Smooth muscle cell (in vitro differentiated cells): ENCODE measurements around the gene CHST8. TPM values are rescaled to one million over a fixed set of nuclear protein-coding genes. Genes with fewer than 3 reads are reported as not detected.

Experiments
- DNase-seq: peaks from one replicate; lab custom pipeline; 2025; ENCODE audit not compliant: unreplicated experiment; lab: John Stamatoyannopoulos, UW
- H2AFZ ChIP-seq: fragments of 200-600 bp; sonication (generic); 2 replicates; pipeline ENCODE4 v1.6.0; 2016; ENCODE audit warnings: antibody characterized with exemption, low read depth, mild to moderate bottlenecking
- H3F3A ChIP-seq: fragments of 200-600 bp; sonication (generic); 2 replicates; pipeline ENCODE4 v1.6.0; 2017; ENCODE audit warnings: antibody characterized with exemption, low read depth
- H3K27ac ChIP-seq: fragments of 200-600 bp; sonication (generic); 2 replicates; pipeline ENCODE4 v1.5.1; 2016; ENCODE audit warnings: low read depth, mild to moderate bottlenecking
- H3K27me3 ChIP-seq: fragments of 200-600 bp; sonication (generic); 2 replicates; pipeline ENCODE4 v1.6.1; 2016; ENCODE audit warnings: low read depth, mild to moderate bottlenecking
- H3K36me3 ChIP-seq: fragments of 200-600 bp; sonication (generic); 2 replicates; pipeline ENCODE4 v1.5.1; 2016; ENCODE audit warnings: low read depth
- H3K4me1 ChIP-seq: fragments of 200-600 bp; sonication (generic); 2 replicates; pipeline ENCODE4 v1.5.1; 2016; ENCODE audit warnings: low read depth
- H3K4me2 ChIP-seq: fragments of 200-600 bp; sonication (generic); 2 replicates; pipeline ENCODE4 v1.6.0; 2016; ENCODE audit warnings: mild to moderate bottlenecking
- H3K4me3 ChIP-seq: fragments of 200-600 bp; sonication (generic); 2 replicates; pipeline ENCODE4 v1.5.1; 2016; ENCODE audit warnings: mild to moderate bottlenecking
- H3K79me2 ChIP-seq: fragments of 200-600 bp; sonication (generic); 2 replicates; pipeline ENCODE4 v1.6.0; 2016; ENCODE audit warnings: low read depth, mild to moderate bottlenecking
- H3K9ac ChIP-seq: fragments of 200-600 bp; sonication (generic); 2 replicates; pipeline ENCODE4 v1.6.0; 2016; ENCODE audit warnings: low read depth
- H3K9me3 ChIP-seq: fragments of 200-600 bp; sonication (generic); replicated peaks from 2 replicates; pipeline ENCODE4 v1.5.1; 2016; ENCODE audit warnings: low read depth
- H4K20me1 ChIP-seq: fragments of 200-600 bp; sonication (generic); 2 replicates; pipeline ENCODE4 v1.6.0; 2016; ENCODE audit warnings: low read depth
- WGBS: methylation state at CpG from one replicate; pipeline ENCODE4 v1.1.7; 2016; ENCODE audit warnings: low lambda C conversion rate; 5-methylcytosine and 5-hydroxymethylcytosine counted together
- polyA plus RNA-seq: library from polyadenylated mRNA; unstranded; fragments of >200 nt; fragmentation: Nextera tagmentation; extraction: Ambion mirVana; gene quantifications from 2 replicates; pipeline ENCODE4 v1.2.1, GENCODE V29; 2016
- total RNA-seq: library from RNA; depleted of rRNA; stranded (reverse); fragments of >200 nt; gene quantifications from 2 replicates; pipeline ENCODE4 v1.2.3, GENCODE V29; 2014
- TF ChIP-seq, protein P1 (sequence below): fragments of 200-600 bp; sonication (generic); IDR thresholded peaks from 2 replicates; pipeline ENCODE4 v1.5.1; 2017; ENCODE audit warnings: borderline replicate concordance, mild to moderate bottlenecking, antibody characterized with exemption; ENCODE audit not compliant: insufficient read depth, poor library complexity, severe bottlenecking

CHST8 gene
- total and polyA plus RNA-seq, 2 experiments from 2014 or later = not detected

DNA sequence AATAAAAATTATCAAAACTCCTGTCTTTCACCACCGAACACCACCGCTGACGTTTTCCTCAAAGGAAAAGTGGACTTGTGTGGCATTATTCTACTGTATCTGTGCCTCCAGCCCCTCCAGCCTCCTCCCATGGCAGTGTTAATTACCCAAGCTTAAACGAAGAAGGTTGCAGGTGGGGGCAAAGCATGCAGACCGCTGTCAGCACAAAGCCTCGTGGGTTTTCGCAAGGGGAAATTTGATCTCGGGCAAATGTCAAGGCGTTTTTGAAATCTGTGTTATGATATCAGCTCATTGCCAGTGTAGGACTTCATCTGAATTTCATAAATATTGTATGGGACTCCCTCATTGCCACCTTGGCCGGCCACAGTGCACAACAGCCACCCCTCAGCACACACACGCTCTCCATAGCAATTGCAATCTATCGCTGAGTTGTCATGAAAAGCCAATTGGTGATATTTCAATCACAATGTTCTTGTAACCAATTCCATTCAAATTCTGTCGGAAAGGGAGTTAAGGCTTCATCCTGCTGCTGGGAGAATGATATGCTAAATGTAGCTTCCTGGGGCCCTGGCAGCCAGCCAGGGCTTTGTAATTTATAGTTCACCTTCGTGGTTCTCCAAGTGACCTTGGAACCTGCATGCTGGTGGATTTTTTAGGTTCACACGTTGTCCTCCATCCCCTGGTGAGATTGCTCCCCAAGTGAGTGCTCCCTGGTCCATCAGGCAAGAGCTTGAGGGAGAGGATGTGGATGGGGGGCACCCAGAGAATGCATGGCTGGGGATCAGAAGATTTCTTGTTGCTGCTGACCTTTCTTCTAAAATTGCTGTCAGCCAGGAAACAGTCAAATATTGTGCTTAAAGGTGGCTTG lies 16.6 kb downstream of the CHST8 start:
- H3K4me1 ChIP-seq = no peaks in the 10 kb centered on the region
- H2AFZ ChIP-seq = no peak overlapping the region
- H4K20me1 ChIP-seq = no peaks in the 10 kb centered on the region
- no peak for DNase-seq
- no peak overlapping the region for H3K27ac ChIP-seq
- no peak overlapping the region for H3K9ac ChIP-seq
- no peaks in the 10 kb centered on the region for H3K79me2 ChIP-seq
- WGBS = 24% methylated on average over 15 of the region's 15 CpGs
- no peaks in the 10 kb centered on the region for H3F3A ChIP-seq
- no peaks in the 10 kb centered on the region for H3K9me3 ChIP-seq
- H3K4me3 ChIP-seq = no peak overlapping the region
- H3K36me3 ChIP-seq = no peaks in the 10 kb centered on the region
- no peak overlapping the region for H3K4me2 ChIP-seq
- TF ChIP-seq, protein P1, sequence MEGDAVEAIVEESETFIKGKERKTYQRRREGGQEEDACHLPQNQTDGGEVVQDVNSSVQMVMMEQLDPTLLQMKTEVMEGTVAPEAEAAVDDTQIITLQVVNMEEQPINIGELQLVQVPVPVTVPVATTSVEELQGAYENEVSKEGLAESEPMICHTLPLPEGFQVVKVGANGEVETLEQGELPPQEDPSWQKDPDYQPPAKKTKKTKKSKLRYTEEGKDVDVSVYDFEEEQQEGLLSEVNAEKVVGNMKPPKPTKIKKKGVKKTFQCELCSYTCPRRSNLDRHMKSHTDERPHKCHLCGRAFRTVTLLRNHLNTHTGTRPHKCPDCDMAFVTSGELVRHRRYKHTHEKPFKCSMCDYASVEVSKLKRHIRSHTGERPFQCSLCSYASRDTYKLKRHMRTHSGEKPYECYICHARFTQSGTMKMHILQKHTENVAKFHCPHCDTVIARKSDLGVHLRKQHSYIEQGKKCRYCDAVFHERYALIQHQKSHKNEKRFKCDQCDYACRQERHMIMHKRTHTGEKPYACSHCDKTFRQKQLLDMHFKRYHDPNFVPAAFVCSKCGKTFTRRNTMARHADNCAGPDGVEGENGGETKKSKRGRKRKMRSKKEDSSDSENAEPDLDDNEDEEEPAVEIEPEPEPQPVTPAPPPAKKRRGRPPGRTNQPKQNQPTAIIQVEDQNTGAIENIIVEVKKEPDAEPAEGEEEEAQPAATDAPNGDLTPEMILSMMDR = no peak
- H3K27me3 ChIP-seq = peaks cover 19% of the 10 kb centered on the region

- TF ChIP-seq, protein P1 = no peak
- Histone ChIP-seq H3K36me3 (no peaks in the 10 kb centered on the region), H3K9me3 (no peaks in the 10 kb centered on the region), H4K20me1 (no peaks in the 10 kb centered on the region), H3K4me3 (no peak overlapping the region), H3K9ac (no peak overlapping the region), H3K79me2 (no peaks in the 10 kb centered on the region), H3F3A (no peaks in the 10 kb centered on the region), H3K4me1 (no peaks in the 10 kb centered on the region), H3K4me2 (no peak overlapping the region), H3K27ac (no peak overlapping the region), H2AFZ (no peak overlapping the region), H3K27me3 (peaks cover 19% of the 10 kb centered on the region)
- DNase-seq = no peak
- WGBS = 60% methylated on average over 14 of the region's 14 CpGs
Measured at GRCh38 chr19:33639035-33639681, 17.4 kb downstream of the CHST8 start.

DNA sequence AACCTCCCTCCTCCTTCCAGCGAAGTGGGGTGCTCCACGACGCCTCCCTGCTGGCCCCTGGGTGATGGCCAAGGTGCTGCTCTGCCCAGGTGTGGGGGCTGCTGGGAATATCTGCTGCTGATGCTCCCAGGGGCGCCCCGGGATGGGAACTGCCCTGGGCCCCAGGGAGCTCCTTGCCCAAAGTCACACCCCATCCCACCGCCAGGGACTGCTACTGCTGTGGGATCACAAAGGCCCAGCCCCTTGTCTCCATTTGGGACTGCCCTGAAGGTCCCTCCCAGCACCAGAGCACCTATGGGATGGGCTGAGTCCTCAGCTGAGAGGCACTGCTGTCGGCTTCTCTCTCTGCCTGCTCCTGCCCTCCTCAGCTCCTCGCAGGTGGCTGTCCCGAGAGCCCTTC lies 19.0 kb downstream of the CHST8 start:
- H3K9me3 ChIP-seq = no peaks in the 10 kb centered on the region
- 82% methylated on average over 9 of the region's 9 CpGs for whole genome bisulfite sequencing
- no peak overlapping the region for H3K4me2 ChIP-seq
- H4K20me1 ChIP-seq = no peaks in the 10 kb centered on the region
- no peak for DNase-seq
- H3K4me1 ChIP-seq = no peaks in the 10 kb centered on the region
- H3K79me2 ChIP-seq = no peaks in the 10 kb centered on the region
- TF ChIP-seq, protein P1 = no peak
- no peak overlapping the region for H2AFZ ChIP-seq
- H3K27ac ChIP-seq = no peak overlapping the region
- no peak overlapping the region for H3K4me3 ChIP-seq
- H3K27me3 ChIP-seq = peaks cover 19% of the 10 kb centered on the region
- no peaks in the 10 kb centered on the region for H3K36me3 ChIP-seq
- H3K9ac ChIP-seq = no peak overlapping the region
- H3F3A ChIP-seq = no peaks in the 10 kb centered on the region

GRCh38 chr19:33641261-33641660 lies 19.5 kb downstream of the CHST8 start:
- Histone ChIP-seq H3K36me3 (no peaks in the 10 kb centered on the region), H3K27ac (no peak overlapping the region), H4K20me1 (no peaks in the 10 kb centered on the region), H3K4me2 (no peak overlapping the region), H3K4me3 (no peak overlapping the region), H3F3A (no peaks in the 10 kb centered on the region), H3K4me1 (no peaks in the 10 kb centered on the region), H2AFZ (no peak overlapping the region), H3K9ac (no peak overlapping the region), H3K79me2 (no peaks in the 10 kb centered on the region), H3K9me3 (no peaks in the 10 kb centered on the region), H3K27me3 (peaks cover 19% of the 10 kb centered on the region)
- TF ChIP-seq, protein P1 = no peak
- DNase-seq = no peak
- WGBS = 85% methylated on average over 5 of the region's 5 CpGs
